ENCODE results near the gene ZSWIM1.

- TF ChIP-seq CTCF (optimal IDR thresholded peaks at IDR 0.05 in 1 of 3, IDR thresholded peaks at IDR 0.05 in 1 of 3, conservative IDR thresholded peaks at IDR 0.05 in 1 of 3; ENCODE audit: extremely low read depth in 1 of 3, insufficient read depth in 2 of 3, low read length in 3 of 3) (no peak), EZH2 (IDR thresholded peaks at IDR 0.05; ENCODE audit: low read length) (no peak)
These were observed 27.5 kb upstream of the ZSWIM1 start for GRCh38 chr20:45853484-45853883.
